Epithelial cell of esophagus (primary cell): ENCODE measurements around the gene TLX1.

Source experiments
- DNase-seq: peaks from one replicate; pipeline ENCODE4 v3.0.0; 2010; ENCODE audit warnings: low read depth
- H3K4me3 ChIP-seq: 2 replicates; pipeline ENCODE4 v1.5.1; 2011; ENCODE audit warnings: mild to moderate bottlenecking, low read length, control low read depth
- CTCF ChIP-seq: IDR thresholded peaks from 2 replicates; pipeline ENCODE4 v1.5.1; 2011; ENCODE audit warnings: low read depth, mild to moderate bottlenecking, low read length, control low read depth, inconsistent platforms; ENCODE audit not compliant: insufficient read depth; ENCODE audit errors: missing control alignments

The TLX1 gene

GRCh38 chr10:101126684-101127628 lies 4.1 kb upstream of the TLX1 start:
- H3K4me3 ChIP-seq, result no peak overlapping the region
- TF ChIP-seq CTCF, result no peak
- no peak for DNase-seq

GRCh38 chr10:101130141-101130540 lies 959 bp upstream of the TLX1 start:
- TF ChIP-seq CTCF, result no peak
- no peak overlapping the region for H3K4me3 ChIP-seq
- no peak for DNase-seq

- no peak for DNase-seq
- peak overlapping the region; percentile 36 for H3K4me3 ChIP-seq
- no peak for TF ChIP-seq CTCF
Observed at GRCh38 chr10:101131962-101132635, 999 bp downstream of the TLX1 start.

GRCh38 chr10:101132636-101133473 lies 1.8 kb downstream of the TLX1 start:
- no peak for TF ChIP-seq CTCF
- no peak for DNase-seq
- H3K4me3 ChIP-seq, result peak overlapping the region; percentile 36

- no peak for DNase-seq
- peak overlapping the region; percentile 36 for H3K4me3 ChIP-seq
- no peak for TF ChIP-seq CTCF
Observed at GRCh38 chr10:101133489-101134298, 2.6 kb downstream of the TLX1 start.
